Central memory CD4-positive, alpha-beta T cell (primary cell): Measurements from ENCODE around the gene FUCA1.
"Not testable (repeated sequence)": the region's sequence is repeated elsewhere in the genome, so short reads cannot be mapped to it uniquely, and the experiment has no call there.

Experiments used
- DNase-seq: peaks from one replicate; pipeline ENCODE4 v3.0.0; 2022
- total RNA-seq, 3 experiments: gene quantifications; one replicate each; lab custom pipeline; 2026; lab: John Stamatoyannopoulos, UW

Gene FUCA1
- 11.6 to 21.4 (median 12.7) reads per million in 3 experiments for total RNA-seq

DNA sequence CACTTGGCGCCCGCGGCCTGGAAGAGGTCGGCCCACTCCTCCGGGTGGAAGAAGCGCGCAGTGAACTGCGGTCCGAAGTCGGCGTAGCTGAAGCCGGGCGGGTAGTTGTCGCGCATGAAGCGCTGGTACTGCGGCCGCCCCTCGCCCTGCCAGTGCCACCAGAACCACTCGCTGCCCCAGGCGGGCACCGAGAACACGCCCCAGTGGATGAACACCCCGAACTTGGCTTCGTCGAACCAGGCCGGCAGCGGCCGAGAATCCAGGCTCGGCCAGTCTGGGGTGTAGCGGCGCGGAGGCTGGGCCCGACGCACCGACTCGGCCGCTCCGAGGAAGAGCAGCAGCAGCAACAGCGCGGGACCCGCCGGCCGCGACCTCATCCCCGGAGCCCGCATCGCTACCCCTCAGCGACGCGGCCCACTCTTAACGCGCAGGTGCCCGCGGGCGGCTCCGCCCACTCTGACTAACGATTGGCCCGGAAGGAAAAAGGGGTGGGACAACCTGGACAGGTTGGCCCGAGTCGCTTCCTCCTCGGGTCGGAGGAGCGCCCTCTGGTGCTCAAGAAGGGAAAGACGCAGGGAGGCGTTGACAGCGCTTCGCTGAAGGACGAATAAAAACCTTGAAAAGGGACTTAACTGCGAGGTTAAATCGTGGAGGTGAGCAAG, at the start of gene FUCA1:
TSS of gene FUCA1 (minus strand) at position 396 of the 662 bp plus-strand sequence. CDS start at position 392, 4 bp downstream.
- peak; percentile 94 for DNase-seq

DNA sequence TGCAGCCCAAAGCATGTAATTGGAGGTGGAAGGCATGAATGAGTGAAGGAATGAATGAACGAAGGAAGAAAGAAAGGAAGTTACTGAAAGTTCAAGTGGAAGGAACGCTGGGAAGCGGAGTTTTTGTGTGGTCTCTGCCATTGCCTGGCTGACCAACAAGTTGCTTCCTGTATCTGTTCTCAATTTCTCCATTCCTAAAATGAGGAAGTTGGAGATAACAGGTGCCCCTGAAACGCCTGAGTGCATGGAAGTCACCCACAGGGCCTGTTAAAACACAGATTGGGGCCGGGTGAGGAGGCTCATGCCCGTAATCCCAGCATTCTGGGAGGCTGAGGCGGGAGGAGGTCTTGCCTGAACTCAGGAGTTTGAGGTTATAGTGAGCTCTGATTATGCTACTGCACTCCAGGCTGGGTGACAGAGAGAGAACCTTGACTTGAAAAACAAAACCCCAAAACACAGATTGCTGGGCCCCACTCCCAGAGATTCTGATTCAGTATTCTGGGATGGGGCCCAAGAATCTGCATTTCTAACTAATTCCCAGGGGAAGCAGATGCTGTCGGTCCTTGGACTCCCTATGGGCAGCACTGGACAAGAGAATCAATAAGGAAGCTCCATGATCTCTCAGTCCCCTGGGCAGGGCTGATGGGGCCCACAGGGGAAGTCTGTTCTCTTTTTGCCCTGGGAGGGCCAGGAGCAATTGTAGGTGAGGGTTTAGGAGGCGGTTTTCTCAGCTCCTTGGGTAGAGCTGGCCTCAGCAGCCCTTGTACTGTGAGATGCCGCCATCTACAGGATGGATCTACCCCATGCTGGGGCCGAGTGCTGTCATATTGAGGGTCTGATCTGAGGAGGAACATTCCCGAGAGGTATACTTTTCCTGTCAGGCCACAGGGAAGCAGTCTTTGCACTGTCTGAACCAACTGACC, 48.4 kb upstream of the FUCA1 start:
- DNase-seq: peak; percentile 18

DNA sequence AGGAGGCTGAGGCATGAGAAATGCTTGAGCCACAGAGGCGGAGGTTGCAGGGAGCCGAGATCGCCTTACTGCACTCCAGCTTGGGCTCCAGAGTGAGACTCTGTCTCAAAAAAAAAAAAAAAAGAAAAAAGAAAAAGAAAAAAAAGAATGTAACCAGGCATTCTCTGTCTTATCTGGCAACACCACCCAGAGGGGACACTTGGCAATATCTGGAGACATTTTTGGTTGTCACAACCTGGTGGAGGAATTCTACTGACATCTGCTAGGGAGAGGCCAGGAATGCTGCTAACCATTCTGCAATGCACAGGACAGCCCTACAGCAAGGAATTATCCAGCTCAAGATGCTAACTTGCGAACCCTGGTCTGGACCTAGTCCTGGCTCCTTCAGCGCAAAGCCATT, 47.4 kb upstream of the FUCA1 start:
- no peak for DNase-seq

DNA sequence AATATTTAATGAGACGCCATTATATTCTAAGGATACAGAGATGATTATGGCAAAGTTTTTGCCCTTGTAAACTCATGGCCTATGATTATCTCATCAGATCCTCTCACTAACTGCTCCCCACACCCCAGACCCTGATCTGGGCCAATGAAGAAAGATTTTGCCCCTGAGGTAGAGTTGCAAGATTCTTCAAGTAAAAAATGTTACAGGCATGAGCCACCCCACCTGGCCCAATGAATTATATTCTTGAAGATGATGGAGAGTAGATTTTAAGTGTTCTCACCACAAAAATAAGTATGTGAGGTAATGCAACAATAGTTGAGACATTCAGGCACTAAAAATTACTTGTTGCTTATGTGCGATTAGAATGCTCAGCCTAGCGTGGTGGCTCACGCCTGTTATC, 46.8 kb upstream of the FUCA1 start:
- no peak for DNase-seq

DNA sequence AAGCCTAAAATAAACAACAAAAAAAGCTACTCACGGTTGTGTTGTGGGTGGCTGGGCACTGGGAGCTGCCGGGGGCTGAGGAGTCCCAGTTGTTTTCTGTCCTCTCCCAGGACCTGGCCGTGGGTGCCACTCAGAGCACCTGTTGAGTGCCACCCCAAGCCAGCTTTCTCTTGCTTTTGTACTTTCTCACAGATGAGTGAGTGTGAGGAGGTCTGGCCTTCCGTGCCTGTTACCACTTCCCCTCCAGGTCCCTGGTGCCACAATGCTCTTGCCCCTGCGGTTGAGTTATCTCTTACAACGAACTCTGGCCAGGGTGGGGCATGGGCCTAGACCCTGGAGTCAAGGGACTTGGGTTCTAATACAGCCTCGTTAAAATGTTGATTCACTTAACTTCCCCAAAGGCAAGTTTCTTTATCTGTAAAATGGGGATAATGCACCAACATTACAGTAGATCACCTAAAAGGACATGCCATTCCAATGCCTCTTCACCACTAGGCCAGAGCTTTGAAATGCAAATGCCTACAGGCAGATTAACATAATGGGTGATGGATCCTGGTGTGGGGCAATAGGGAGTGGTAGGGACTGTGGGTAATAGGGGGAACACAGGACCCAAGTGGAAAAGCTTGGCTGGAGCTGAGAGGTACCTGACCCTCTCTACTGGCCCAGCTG, 45.3 kb upstream of the FUCA1 start, which contains the start of gene CNR2:
TSS of gene CNR2 (minus strand) at position 151 of the 669 bp plus-strand sequence. CDS start 37,745 bp downstream, outside the sequence.
- no peak for DNase-seq

DNA sequence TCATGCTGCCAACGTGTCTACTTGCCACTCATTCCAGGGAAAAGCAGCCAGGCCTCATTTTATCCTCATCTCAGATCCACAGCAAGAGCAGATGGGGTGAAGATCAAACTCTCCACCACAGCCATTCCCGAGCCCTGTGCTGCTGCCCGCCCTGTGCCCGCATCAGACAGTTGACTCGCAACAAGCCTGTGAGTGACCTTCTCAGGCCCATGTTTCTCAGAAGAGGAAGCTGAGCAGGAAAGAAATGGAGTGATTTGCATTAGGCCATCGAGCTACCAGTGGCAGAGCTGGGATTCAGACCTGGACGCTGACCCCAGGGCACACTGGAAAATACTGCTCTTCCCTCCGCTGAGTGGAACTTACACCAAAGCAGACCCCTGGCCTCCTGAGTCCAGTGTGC, 43.8 kb upstream of the FUCA1 start:
- no peak for DNase-seq

DNA sequence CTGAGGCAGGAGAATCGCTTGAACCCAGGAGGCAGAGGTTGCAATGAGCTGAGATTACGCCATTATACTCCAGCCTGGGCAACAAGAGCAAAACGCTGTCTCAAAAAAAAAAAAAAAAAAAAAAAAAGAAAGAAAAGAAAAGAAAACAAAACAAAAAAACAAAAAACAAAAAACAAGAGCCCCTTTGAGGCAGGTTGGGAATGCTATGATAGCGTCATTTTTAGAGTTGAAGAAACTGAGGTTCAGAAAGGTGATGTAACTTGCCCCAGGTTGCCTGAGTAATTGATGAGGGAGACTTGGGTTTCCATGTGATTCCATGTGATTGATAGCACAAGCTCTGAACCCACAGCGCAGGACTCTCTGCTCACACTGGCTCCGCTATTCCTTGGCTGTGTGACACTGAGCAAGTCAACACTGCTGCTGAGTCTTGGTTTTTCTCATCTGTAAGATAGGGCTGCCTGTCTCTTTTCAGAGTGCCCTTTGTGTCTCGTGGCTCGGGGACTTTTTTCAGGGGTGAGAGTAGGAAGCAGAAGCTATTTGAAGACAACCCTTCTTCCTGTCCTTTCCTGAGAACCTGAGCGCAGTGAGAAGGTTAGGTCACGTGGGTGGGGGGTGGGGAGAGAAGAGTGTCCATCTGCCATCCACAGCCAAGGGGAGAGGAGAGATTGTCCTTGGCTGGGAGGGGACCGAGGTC, 42.6 kb upstream of the FUCA1 start:
- no peak for DNase-seq

DNA sequence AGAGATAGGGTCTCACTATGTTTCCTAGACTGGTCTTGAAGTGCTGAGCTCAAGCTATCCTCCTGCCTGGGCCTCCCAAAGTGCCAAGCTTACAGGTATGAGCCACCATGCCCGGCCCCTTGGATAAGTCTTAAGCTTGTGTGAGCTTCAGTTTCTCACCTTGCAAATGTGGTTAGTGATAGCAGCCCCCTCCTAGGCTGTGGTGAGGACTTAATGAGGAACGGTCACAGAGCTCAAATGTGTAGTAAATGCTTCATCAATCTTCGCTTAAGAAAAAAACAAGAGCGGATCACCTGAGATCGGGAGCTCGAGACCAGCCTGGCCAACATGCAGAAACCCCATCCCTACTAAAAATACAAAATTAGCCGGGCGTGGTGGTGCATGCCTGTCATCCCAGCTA, 42.1 kb upstream of the FUCA1 start:
- DNase-seq: no peak

DNA sequence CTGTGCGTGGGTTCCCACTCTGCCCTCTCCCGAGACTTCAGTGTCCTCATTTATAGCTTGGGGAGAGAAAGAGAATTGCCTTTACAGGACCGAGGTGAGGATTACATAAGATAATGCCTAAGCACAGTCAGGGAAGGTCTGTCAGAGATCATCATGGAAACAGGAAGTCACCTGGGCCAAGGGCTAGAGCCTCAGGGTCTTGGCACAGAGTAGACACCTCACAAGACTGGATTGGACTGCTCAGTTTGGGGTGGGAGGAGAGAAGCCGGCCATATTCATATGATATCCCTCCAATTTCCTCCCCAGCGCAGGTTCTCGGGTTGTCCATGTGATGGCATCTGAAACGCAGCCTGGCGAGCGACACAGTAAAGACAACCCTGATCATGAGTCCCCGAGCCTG, 41.3 kb upstream of the FUCA1 start:
- DNase-seq: no peak

DNA sequence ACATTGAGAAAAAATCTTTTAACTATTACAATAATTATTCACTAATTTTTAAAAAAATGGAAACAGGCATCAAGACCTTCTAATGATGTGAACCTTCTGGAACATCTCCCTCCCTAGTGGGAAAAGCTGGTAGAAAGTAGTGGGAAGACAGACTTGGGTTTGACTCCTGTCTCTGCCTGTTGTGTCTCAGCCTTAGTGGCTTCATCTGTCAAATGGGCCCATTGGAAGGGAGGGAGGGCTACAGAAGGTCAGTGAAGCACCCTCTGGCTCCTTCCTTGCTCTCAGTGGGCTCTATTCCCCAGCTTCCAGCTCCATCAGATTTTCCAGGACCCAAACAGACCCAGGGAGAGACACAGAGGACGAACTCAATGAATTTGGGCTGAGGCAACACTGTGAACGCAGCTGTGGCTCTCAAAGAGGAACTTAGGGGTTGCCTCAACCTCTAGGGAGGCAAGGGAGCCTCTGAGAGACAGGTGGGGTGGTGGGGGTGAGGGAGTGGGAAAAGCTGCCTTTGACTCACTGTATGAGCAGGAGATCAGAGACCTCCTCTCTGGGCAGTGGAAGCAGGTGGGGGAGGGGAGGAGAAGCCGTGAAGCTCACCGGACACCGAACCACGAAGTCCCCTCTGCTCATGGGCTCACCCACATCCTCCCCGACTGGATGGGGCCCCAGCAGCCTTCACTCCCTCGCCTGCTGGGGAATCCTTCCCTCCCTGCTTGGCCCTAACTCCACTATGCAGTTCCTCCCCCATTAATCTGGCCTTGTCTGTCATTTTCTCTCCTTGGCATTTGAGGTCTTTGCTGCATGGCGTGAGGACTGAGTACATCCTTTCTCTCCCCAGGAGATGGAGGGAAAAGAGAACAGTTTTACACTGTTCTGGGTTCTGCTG, 40.6 kb upstream of the FUCA1 start:
- no peak for DNase-seq

DNA sequence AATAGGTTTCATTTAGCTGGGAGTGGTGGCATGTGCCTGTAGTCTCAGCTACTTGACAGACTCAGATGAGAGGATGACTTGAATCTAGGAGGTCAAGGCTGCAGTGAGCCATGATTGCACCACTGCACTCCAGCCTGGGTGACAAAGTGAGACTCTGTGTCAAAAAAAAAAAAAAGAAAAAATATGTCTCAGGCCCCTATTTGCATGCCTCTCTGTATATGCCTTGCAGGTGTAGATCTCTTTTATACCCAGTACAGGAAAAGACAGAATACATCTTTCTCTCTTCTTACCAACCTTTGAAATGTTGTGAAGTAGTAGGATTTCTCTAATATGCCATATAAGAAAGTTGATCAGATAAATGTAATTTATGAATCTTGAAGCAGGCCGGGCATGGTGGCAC, 38.6 kb upstream of the FUCA1 start:
- DNase-seq: no peak

DNA sequence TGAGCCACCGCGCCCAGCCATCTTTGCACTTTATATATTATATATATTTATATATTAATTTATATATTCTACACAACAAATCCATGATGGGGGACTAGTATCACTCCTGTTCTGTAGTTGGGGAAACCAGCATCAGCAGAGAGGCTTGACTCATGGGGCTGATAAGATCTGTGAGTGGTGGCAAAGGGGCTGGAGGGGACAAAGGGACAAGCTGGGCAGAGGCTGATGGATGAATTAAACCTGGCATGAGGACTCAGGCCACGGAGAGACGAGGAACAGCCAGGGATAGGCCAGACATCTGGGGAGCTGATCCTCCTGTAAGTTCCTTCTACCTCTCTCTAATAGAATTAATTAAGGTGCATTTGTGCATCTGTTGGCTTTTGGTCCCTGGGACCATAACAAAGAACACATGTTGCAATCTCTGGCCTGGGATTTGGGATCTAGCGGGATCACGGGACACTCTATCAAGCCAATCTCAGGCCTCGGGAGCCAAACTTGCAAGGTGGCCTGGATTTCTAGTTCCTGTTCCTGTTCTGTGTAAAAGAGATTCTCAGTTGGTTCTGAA, 37.5 kb upstream of the FUCA1 start:
- no peak for DNase-seq

DNA sequence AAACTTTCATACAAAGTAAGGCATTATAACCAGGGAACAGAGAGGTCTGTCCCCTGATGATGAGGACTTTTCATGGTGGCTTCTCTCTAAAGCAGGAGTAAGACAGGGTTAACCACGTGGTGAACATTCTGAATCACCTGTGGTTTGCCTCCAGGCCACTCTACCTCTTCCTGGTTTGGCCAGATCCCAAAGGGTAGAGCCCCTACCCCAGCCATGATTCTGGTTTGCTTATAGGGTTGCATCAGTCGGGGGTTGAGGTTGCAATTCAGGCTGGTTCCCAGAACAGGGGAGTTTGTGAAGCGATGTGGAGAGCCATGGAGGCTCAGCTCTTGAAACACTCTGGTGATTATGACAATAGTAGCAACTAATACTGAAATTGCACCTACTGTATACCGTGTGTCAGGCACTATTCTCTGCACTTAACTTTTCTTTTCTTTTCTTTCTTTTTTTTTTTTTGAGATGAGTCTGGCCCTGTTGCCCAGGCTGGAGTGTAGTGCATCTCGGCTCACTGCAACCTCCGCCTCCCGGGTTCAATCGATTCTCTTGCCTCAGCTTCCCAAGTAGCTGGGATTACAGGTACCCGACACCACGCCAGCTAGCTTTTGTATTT, 36.8 kb upstream of the FUCA1 start:
- DNase-seq: no peak

DNA sequence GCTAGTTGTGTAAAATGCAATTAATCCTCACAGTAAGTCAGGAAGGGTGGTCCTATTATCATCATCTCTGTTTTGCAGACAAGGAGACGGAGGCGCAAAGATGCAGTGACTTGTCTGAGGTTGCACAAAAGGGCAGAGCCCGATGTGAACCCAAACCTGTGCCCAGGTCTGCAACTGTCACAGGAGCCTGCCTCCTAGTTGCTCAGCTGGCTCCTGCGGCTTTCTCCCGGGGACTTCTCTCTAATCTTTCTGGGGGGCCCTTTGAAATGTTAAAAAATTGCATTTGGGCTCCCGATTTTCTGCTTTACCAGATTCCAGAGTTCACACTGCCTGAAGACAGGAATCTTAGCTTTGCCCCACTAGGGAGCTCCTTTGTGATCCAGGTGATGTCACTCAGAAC, 35.7 kb upstream of the FUCA1 start:
- DNase-seq: no peak

DNA sequence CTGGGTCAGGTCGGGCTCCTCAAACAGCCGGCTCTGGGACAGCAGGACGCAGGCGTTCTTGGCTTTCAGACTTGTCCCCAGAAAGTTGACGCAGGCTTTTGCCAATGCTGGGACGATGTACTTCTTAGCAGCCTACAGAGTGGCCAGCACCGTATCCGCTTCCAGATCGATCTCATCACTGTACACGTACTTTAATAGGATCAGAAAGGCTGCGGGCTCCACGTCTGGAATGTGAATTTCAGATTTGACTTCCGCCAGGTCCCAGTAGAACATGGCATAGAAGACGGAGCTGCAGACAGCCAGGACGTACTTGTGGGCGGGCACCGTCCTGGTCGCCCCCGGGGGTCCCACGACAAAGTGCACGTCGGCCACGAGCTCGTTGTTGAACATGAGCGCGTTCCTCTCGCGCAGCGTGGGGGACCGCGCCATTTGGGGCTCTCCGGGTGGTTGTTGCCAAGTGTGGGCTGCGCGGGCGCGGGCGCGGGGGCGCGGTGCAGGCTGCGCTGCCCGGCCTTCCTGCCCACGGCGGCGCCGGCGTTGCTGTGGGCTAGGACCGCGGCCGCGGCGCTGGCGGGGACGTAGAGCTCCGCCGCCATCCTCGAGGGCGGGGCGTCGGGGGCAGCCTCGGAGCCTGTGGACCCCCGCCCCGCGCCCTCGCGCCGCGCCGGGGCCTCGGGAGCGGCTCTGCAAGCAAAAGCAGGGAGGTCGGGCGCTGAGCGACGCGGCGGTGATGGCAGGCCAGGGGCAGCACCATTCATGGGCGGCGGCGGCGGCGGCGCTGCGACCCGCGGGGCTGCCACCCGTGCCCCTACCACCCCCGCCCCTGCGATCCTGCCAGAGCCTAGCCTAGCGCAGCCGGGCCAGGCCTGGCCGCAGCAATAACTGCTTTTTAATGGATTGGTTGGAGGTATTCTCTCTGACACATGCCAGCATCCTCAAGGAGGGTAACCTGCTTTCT, 34.5 kb upstream of the FUCA1 start:
- no peak for DNase-seq

DNA sequence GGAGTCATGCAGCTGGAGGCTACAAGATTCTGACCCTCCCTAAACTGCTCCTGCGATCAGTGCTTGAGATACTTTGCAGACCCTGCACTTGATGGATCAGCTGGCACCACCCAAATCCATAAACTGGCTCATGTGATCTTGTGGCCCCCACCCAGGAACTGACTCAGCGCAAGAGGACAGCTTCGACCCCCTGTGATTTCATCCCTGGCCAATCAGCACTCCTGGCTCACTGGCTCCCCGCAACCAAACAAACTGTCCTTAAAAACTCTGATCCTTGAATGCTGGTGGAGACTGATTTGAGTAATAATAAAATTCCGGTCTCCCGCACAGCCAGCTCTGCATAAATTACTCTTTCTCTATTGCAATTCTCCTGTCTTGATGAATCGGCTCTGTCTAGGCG, 31.9 kb upstream of the FUCA1 start:
- DNase-seq: not testable (repeated sequence)

DNA sequence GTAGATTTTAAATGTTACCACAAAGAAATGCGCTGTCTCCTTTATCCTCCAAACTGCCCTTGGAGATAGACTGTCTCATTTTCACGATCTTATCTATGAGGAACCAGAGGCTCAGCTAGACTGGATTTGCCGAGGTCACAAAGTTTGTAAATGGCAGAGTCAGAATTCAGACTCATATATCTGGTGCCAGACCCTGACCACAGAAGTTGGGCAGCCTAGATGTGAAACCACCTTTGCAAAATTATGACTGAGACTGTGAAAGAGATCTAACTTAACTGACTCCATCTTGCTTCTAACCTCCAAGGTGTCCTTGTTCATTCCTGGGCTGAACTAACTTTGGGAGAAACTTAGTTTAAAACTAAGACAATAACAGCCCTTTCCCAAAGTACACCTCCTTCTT, 31.0 kb upstream of the FUCA1 start:
- DNase-seq: no peak

DNA sequence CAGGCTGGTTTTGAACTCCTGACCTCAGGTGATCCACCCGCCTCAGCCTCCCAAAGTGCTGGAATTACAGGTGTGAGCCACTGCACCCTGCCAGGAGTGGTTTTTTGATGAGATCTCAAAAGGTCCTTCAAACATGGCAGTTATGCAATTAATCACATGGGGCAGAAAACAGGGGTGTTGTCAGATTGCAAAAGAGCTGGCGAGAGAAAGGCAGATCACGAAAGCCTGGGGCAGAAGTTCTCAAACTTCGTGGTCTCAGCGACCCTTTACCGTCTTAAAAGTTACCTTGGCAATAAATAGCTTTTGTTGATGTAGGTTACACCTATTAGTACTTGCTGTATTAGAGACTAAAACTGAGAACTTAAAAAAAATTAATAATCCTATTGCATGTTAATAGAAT, 29.0 kb upstream of the FUCA1 start:
- no peak for DNase-seq

DNA sequence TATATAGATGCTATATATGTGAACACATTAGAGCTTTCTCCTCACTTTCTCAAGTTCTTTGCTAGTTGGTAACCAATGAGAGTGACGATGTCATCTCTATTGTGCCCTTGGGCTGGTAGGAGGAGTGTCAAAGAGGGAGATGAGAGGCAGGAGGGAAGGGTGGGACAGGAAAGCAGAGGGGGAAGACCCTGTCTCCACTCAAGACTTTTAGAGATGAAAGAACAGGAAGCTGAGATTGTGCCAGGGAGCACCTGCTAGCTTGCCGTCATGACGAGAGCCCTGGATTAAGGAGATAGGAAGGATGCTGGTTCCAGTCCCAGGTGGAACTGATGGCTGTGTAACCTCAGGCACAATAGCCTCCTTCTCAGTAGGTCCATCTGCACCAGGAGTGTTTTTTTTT, 28.4 kb upstream of the FUCA1 start:
- peak; percentile 12 for DNase-seq

DNA sequence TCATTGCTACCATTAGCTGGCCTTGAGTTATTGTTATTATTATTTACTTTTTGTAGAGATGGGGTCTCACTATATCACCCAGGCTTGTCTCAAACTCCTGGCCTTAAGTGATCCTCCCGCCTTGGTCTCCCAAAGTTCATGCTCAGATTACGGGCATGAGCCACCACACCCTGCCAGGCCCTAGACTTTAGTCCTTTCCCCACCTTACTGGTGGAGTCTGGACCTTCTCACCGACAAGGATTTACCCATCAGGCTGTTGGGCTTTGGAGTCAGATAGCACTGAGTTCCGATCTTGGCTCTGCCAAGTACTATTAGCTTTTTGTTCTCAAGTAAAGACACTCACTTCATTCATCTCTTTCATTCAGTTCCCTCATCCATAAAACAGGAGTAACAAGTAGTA, 27.9 kb upstream of the FUCA1 start:
- no peak for DNase-seq
